GM23338 (cell line): ENCODE measurements around the gene ABCG2. TPM values are rescaled to one million over a fixed set of nuclear protein-coding genes. Genes with fewer than 3 reads are reported as not detected.

ENCODE experiments used
- ATAC-seq: fragments of 200-7000 bp; cut with Tn5 transposase; 3 replicates; pipeline ENCODE4 v1.9.1; 2020
- DNase-seq: peaks from one replicate; pipeline ENCODE4 v3.0.0-alpha.2; 2015; ENCODE audit warnings: low spot score
- H2AFZ ChIP-seq: fragments of 200-600 bp; sonication (generic); 2 replicates; pipeline ENCODE4 v1.8.0; 2016; ENCODE audit warnings: antibody characterized with exemption, mild to moderate bottlenecking, moderate library complexity
- H3F3A ChIP-seq: fragments of 200-600 bp; sonication (generic); replicated peaks from 2 replicates; pipeline ENCODE4 v1.8.0; 2017; ENCODE audit warnings: antibody characterized with exemption, mixed run types, low read depth
- H3K27ac ChIP-seq: fragments of 200-600 bp; sonication (generic); 2 replicates; pipeline ENCODE4 v1.6.1; 2016; ENCODE audit warnings: low read depth
- H3K27me3 ChIP-seq: fragments of 200-600 bp; sonication (generic); 2 replicates; pipeline ENCODE4 v1.8.0; 2016; ENCODE audit warnings: mild to moderate bottlenecking, mixed run types, moderate library complexity; ENCODE audit not compliant: insufficient read depth
- H3K36me3 ChIP-seq: fragments of 200-600 bp; sonication (generic); 2 replicates; pipeline ENCODE4 v1.8.0; 2016; ENCODE audit warnings: mild to moderate bottlenecking; ENCODE audit not compliant: insufficient read depth
- H3K4me1 ChIP-seq: fragments of 200-600 bp; sonication (generic); 2 replicates; pipeline ENCODE4 v1.8.0; 2016; ENCODE audit warnings: mild to moderate bottlenecking, moderate library complexity; ENCODE audit not compliant: insufficient read depth
- H3K4me2 ChIP-seq: fragments of 200-600 bp; sonication (generic); 2 replicates; pipeline ENCODE4 v1.7.1; 2017; ENCODE audit warnings: mixed run types
- H3K4me3 ChIP-seq: fragments of 200-600 bp; sonication (generic); 2 replicates; pipeline ENCODE4 v1.6.1; 2016; ENCODE audit warnings: mixed run types
- H3K79me2 ChIP-seq: fragments of 200-600 bp; sonication (generic); replicated peaks from 2 replicates; pipeline ENCODE4 v1.8.0; 2017; ENCODE audit warnings: mild to moderate bottlenecking; ENCODE audit not compliant: insufficient read depth
- H3K9me2 ChIP-seq: fragments of 200-600 bp; sonication (generic); 2 replicates; pipeline ENCODE4 v1.8.0; 2017; ENCODE audit not compliant: insufficient read depth
- H4K20me1 ChIP-seq: fragments of 200-600 bp; sonication (generic); replicated peaks from 2 replicates; pipeline ENCODE4 v1.8.0; 2017; ENCODE audit warnings: mild to moderate bottlenecking; ENCODE audit not compliant: insufficient read depth
- H3K27ac Mint-ChIP-seq: 2 replicates; pipeline ENCODE4 v1.8.0; 2020; ENCODE audit warnings: inconsistent platforms, mild to moderate bottlenecking, moderate library complexity, mixed read lengths
- H3K27me3 Mint-ChIP-seq: 3 replicates; pipeline ENCODE4 v1.8.0; 2022; ENCODE audit warnings: low read depth, mild to moderate bottlenecking, moderate library complexity, mixed read lengths, inconsistent platforms; ENCODE audit not compliant: insufficient read depth, poor library complexity
- H3K36me3 Mint-ChIP-seq: 3 replicates; pipeline ENCODE4 v1.8.0; 2021; ENCODE audit warnings: low read depth, mild to moderate bottlenecking, inconsistent platforms, moderate library complexity, mixed read lengths
- H3K4me1 Mint-ChIP-seq: 3 replicates; pipeline ENCODE4 v1.8.0; 2020; ENCODE audit warnings: mild to moderate bottlenecking, inconsistent platforms, mixed read lengths
- H3K4me3 Mint-ChIP-seq: 3 replicates; pipeline ENCODE4 v1.8.0; 2021; ENCODE audit warnings: moderate library complexity, mild to moderate bottlenecking, inconsistent platforms, mixed read lengths
- H3K9me3 Mint-ChIP-seq: 3 replicates; pipeline ENCODE4 v1.8.0; 2020; ENCODE audit warnings: moderate library complexity, mild to moderate bottlenecking, inconsistent platforms, mixed read lengths
- POLR2AphosphoS5 ChIP-seq: IDR thresholded peaks from 2 replicates; pipeline ENCODE4 v1.6.1; 2016; ENCODE audit warnings: antibody characterized with exemption, low read depth
- ZNF114 ChIP-seq: fragments of 250-450 bp; sonication (Bioruptor Pico); IDR thresholded peaks from 2 replicates; pipeline ENCODE4 v1.5.0; 2020; ENCODE audit warnings: mild to moderate bottlenecking, moderate library complexity
- polyA plus RNA-seq: library from polyadenylated mRNA; unstranded; fragments of >200 nt; fragmentation: Nextera tagmentation; extraction: Ambion mirVana; gene quantifications from 2 replicates; pipeline ENCODE4 v1.2.1, GENCODE V29; 2016
- total RNA-seq: library from RNA; depleted of rRNA; stranded (reverse); fragments of >200 nt; shearing (Covaris generic); gene quantifications from 2 replicates; pipeline ENCODE4 v1.2.3, GENCODE V29; 2014
- TF ChIP-seq, protein P1 (sequence below): IDR thresholded peaks from one replicate; pipeline ENCODE4 v1.6.1; 2018; ENCODE audit warnings: antibody characterized with exemption; ENCODE audit not compliant: unreplicated experiment
- TF ChIP-seq, protein P2 (sequence below): fragments of 250-450 bp; sonication (Bioruptor Pico); IDR thresholded peaks from 2 replicates; pipeline ENCODE4 v1.5.0; 2020; ENCODE audit warnings: mild to moderate bottlenecking, moderate library complexity
- TF ChIP-seq, protein P3 (sequence below): IDR thresholded peaks from 2 replicates; pipeline ENCODE4 v1.6.1; 2016; ENCODE audit warnings: antibody characterized with exemption

ABCG2 gene
- total and polyA plus RNA-seq, 2 experiments from 2014 or later = 1.5 to 10.6 TPM

DNA sequence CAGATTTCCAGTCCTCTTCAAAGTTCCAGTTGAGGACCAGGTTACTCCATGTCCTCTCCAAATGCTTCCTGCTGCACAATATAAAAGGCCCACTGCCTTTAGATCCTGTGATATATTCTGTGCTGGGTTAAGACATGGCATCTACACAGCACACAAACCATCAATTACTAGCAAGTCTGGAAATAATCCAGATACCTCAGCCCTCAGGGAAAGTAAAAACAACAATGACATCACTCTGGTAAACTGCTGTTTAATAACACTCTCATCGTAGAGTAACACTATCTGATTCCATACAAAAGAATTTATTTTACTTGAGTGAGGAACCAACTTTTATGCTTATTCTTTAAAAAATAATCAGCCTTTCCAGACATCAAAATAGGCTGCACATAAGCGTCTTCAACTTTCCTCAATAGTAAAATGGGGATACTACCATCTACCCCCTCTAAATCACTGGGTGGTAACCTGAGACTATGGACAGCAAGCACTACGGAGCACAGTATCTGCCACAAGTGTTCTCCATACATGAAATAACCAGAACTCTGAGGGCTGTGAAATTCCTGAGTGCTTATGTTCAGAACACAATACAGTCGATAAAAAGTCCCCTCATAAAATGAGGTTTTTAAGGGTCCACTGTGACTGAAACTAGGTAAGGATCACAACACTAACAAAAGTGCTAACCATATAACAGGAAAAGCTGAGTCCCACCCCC, 53.4 kb downstream of the ABCG2 start:
- no peak overlapping the region for H2AFZ ChIP-seq
- Mint-ChIP-seq H3K9me3 (no peaks in the 10 kb centered on the region), H3K36me3 (no peaks in the 10 kb centered on the region), H3K27me3 (peaks cover 2% of the 10 kb centered on the region), H3K4me1 (no peaks in the 10 kb centered on the region), H3K27ac (no peak overlapping the region), H3K4me3 (no peak overlapping the region)
- ATAC-seq = no peak
- H4K20me1 ChIP-seq = no peaks in the 10 kb centered on the region; the same call in 1 of the 2 replicates
- no peaks in the 10 kb centered on the region for H3K27me3 ChIP-seq
- H3K36me3 ChIP-seq = no peaks in the 10 kb centered on the region
- no peak overlapping the region for H3K4me3 ChIP-seq
- H3K4me1 ChIP-seq = no peaks in the 10 kb centered on the region
- no peak for TF ChIP-seq POLR2AphosphoS5
- TF ChIP-seq, protein P1, sequence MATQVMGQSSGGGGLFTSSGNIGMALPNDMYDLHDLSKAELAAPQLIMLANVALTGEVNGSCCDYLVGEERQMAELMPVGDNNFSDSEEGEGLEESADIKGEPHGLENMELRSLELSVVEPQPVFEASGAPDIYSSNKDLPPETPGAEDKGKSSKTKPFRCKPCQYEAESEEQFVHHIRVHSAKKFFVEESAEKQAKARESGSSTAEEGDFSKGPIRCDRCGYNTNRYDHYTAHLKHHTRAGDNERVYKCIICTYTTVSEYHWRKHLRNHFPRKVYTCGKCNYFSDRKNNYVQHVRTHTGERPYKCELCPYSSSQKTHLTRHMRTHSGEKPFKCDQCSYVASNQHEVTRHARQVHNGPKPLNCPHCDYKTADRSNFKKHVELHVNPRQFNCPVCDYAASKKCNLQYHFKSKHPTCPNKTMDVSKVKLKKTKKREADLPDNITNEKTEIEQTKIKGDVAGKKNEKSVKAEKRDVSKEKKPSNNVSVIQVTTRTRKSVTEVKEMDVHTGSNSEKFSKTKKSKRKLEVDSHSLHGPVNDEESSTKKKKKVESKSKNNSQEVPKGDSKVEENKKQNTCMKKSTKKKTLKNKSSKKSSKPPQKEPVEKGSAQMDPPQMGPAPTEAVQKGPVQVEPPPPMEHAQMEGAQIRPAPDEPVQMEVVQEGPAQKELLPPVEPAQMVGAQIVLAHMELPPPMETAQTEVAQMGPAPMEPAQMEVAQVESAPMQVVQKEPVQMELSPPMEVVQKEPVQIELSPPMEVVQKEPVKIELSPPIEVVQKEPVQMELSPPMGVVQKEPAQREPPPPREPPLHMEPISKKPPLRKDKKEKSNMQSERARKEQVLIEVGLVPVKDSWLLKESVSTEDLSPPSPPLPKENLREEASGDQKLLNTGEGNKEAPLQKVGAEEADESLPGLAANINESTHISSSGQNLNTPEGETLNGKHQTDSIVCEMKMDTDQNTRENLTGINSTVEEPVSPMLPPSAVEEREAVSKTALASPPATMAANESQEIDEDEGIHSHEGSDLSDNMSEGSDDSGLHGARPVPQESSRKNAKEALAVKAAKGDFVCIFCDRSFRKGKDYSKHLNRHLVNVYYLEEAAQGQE = no peak
- TF ChIP-seq, protein P2, sequence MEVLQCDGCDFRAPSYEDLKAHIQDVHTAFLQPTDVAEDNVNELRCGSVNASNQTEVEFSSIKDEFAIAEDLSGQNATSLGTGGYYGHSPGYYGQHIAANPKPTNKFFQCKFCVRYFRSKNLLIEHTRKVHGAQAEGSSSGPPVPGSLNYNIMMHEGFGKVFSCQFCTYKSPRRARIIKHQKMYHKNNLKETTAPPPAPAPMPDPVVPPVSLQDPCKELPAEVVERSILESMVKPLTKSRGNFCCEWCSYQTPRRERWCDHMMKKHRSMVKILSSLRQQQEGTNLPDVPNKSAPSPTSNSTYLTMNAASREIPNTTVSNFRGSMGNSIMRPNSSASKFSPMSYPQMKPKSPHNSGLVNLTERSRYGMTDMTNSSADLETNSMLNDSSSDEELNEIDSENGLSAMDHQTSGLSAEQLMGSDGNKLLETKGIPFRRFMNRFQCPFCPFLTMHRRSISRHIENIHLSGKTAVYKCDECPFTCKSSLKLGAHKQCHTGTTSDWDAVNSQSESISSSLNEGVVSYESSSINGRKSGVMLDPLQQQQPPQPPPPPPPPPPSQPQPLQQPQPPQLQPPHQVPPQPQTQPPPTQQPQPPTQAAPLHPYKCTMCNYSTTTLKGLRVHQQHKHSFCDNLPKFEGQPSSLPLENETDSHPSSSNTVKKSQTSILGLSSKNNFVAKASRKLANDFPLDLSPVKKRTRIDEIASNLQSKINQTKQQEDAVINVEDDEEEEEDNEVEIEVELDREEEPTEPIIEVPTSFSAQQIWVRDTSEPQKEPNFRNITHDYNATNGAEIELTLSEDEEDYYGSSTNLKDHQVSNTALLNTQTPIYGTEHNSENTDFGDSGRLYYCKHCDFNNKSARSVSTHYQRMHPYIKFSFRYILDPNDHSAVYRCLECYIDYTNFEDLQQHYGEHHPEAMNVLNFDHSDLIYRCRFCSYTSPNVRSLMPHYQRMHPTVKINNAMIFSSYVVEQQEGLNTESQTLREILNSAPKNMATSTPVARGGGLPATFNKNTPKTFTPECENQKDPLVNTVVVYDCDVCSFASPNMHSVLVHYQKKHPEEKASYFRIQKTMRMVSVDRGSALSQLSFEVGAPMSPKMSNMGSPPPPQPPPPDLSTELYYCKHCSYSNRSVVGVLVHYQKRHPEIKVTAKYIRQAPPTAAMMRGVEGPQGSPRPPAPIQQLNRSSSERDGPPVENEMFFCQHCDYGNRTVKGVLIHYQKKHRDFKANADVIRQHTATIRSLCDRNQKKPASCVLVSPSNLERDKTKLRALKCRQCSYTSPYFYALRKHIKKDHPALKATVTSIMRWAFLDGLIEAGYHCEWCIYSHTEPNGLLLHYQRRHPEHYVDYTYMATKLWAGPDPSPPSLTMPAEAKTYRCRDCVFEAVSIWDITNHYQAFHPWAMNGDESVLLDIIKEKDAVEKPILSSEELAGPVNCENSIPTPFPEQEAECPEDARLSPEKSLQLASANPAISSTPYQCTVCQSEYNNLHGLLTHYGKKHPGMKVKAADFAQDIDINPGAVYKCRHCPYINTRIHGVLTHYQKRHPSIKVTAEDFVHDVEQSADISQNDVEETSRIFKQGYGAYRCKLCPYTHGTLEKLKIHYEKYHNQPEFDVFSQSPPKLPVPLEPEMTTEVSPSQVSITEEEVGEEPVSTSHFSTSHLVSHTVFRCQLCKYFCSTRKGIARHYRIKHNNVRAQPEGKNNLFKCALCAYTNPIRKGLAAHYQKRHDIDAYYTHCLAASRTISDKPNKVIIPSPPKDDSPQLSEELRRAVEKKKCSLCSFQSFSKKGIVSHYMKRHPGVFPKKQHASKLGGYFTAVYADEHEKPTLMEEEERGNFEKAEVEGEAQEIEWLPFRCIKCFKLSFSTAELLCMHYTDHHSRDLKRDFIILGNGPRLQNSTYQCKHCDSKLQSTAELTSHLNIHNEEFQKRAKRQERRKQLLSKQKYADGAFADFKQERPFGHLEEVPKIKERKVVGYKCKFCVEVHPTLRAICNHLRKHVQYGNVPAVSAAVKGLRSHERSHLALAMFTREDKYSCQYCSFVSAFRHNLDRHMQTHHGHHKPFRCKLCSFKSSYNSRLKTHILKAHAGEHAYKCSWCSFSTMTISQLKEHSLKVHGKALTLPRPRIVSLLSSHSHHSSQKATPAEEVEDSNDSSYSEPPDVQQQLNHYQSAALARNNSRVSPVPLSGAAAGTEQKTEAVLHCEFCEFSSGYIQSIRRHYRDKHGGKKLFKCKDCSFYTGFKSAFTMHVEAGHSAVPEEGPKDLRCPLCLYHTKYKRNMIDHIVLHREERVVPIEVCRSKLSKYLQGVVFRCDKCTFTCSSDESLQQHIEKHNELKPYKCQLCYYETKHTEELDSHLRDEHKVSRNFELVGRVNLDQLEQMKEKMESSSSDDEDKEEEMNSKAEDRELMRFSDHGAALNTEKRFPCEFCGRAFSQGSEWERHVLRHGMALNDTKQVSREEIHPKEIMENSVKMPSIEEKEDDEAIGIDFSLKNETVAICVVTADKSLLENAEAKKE = no peak
- TF ChIP-seq ZNF114 (CRISPR knock-in tag) = no peak
- TF ChIP-seq, protein P3, sequence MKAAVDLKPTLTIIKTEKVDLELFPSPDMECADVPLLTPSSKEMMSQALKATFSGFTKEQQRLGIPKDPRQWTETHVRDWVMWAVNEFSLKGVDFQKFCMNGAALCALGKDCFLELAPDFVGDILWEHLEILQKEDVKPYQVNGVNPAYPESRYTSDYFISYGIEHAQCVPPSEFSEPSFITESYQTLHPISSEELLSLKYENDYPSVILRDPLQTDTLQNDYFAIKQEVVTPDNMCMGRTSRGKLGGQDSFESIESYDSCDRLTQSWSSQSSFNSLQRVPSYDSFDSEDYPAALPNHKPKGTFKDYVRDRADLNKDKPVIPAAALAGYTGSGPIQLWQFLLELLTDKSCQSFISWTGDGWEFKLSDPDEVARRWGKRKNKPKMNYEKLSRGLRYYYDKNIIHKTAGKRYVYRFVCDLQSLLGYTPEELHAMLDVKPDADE = no peak
- no peaks in the 10 kb centered on the region for H3K79me2 ChIP-seq
- H3K27ac ChIP-seq = no peak overlapping the region; the same call in 1 of the 2 replicates
- no peak overlapping the region for H3K4me2 ChIP-seq
- no peaks in the 10 kb centered on the region for H3F3A ChIP-seq
- H3K9me2 ChIP-seq = no peaks in the 10 kb centered on the region
- DNase-seq = no peak
